Natural killer cell treated with Interleukin-12 subunit alpha and Interleukin-12 subunit beta and Interleukin-15 and Interleukin-18, amount 100 ng/mL, for 72 hours (primary cell): ENCODE results near the gene DOCK11. TPM values are rescaled to one million over a fixed set of nuclear protein-coding genes. Genes with fewer than 3 reads are reported as not detected.

ENCODE experiments used
- ATAC-seq, 2 donors: fragments of 150-1000 bp; cut with Tn5 transposase in 1 of 2; sonication (Bioruptor Pico), chemical (Tn5 transposase) in 1 of 2; 2 replicates each; pipeline ENCODE4 v1.10.0; 2021
- DNase-seq: peaks from one replicate; pipeline ENCODE4 v3.0.0; 2022; ENCODE audit warnings: low spot score
- H3K27ac Mint-ChIP-seq, 2 donors: 1 replicate in 1 of 2; 2 replicates in 1 of 2; pipeline ENCODE4 v1.8.0; 2022; ENCODE audit warnings: mixed read lengths in 2 of 2, mild to moderate bottlenecking in 1 of 2, moderate library complexity in 1 of 2
- H3K27me3 Mint-ChIP-seq, 2 donors: 1 replicate in 1 of 2; 2 replicates in 1 of 2; pipeline ENCODE4 v1.8.0; 2022; ENCODE audit warnings: mixed read lengths in 2 of 2
- H3K36me3 Mint-ChIP-seq: one replicate; pipeline ENCODE4 v1.8.0; 2022; ENCODE audit warnings: mixed read lengths
- H3K4me1 Mint-ChIP-seq, 2 donors: 1 replicate in 1 of 2; 2 replicates in 1 of 2; pipeline ENCODE4 v1.8.0; 2022; ENCODE audit warnings: low read depth in 2 of 2, mixed read lengths in 2 of 2, mild to moderate bottlenecking in 1 of 2
- H3K4me3 Mint-ChIP-seq: one replicate; pipeline ENCODE4 v1.8.0; 2022; ENCODE audit warnings: mixed read lengths
- H3K9me3 Mint-ChIP-seq: 2 replicates; pipeline ENCODE4 v1.8.0; 2022; ENCODE audit warnings: mixed read lengths
- total RNA-seq, 2 donors: library from RNA; stranded (reverse); gene quantifications; one replicate each; pipeline ENCODE4 v1.2.3, GENCODE V29; 2022

The DOCK11 gene
- total RNA-seq, 2 donors from 2014 or later: 32.0 to 44.5 TPM

DNA sequence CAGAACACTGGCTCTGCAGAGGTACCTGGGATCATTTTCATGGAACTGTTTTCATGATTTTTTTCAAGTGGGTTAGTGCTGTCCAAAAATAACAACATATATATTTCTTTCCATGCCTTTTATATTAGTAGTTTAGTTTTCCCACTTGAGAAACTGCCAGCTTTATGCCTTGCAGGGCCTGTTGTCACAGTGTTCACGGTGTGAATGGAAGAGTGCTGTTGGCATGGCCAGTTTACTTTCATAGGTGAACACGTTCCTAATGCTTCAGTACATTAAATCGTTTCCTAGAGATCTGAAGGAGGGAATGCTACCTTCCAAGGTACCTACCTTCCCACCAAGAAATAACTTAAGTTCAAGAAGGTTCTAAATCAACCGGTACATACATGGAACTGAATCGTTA, 12.6 kb downstream of the DOCK11 start:
- no peak for DNase-seq
- Mint-ChIP-seq H3K27ac (peak overlapping the region in 1 of 2 donors; percentile 73), H3K27me3 (no peaks in the 10 kb centered on the region), H3K4me1 (peaks cover 38 to 45% of the 10 kb centered on the region in 2 donors), H3K4me3 (no peak overlapping the region), H3K36me3 (peaks cover 3% of the 10 kb centered on the region), H3K9me3 (peaks cover 3% of the 10 kb centered on the region)
- ATAC-seq: no peak

DNA sequence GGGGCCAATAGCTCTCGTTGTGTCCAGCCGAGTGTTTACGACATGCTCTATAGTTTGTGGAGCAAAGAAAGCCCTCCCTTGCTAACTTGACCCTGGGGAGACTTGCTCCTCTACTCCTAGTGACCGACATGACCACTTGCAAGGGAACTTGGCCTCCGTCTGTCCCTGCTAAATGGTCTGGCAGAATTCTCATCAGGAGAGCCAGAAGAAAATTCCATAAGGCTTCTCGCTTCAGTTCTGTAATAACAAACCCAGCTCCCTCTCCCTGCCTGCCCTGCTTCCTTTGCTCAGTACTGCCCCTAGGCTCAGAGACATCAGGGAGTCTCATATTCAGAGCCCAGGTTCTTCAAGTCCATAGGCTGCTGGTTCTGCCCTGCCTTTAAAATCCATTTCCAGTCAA, 13.0 kb downstream of the DOCK11 start:
- H3K9me3 Mint-ChIP-seq: no peaks in the 10 kb centered on the region
- DNase-seq (no peak), ATAC-seq (peak in 1 of 2 donors; percentile 17)
- H3K4me1 Mint-ChIP-seq: peaks cover 37 to 45% of the 10 kb centered on the region in 2 donors
- no peak overlapping the region for H3K4me3 Mint-ChIP-seq
- H3K36me3 Mint-ChIP-seq: peaks cover 5% of the 10 kb centered on the region
- H3K27me3 Mint-ChIP-seq: no peaks in the 10 kb centered on the region
- H3K27ac Mint-ChIP-seq: peak overlapping the region in 1 of 2 donors; percentile 73

DNA sequence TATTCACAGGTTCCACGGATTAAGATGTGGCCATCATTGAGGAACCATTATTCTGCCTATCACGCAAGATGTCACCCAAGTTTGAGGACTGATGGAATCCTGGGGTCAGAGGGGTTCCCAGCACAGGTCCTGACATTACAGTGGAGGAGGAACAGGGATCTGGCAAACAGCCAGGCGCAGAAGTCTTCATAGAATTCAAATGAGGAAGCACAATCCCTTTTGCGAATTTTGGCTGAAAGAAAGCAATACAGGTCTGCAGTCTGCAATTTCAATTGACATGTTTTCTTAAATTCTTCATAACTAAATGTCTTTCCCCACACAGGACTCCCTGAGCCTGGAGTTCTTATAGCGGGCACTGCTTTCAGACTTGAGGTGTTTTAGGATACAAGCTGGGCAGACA, 14.5 kb downstream of the DOCK11 start:
- Mint-ChIP-seq H3K27ac (peak overlapping the region in 1 of 2 donors; percentile 26), H3K4me1 (peaks cover 36 to 42% of the 10 kb centered on the region in 2 donors), H3K27me3 (no peaks in the 10 kb centered on the region), H3K4me3 (no peak overlapping the region), H3K36me3 (peaks cover 5% of the 10 kb centered on the region), H3K9me3 (no peaks in the 10 kb centered on the region)
- DNase-seq (no peak), ATAC-seq (no peak)

DNA sequence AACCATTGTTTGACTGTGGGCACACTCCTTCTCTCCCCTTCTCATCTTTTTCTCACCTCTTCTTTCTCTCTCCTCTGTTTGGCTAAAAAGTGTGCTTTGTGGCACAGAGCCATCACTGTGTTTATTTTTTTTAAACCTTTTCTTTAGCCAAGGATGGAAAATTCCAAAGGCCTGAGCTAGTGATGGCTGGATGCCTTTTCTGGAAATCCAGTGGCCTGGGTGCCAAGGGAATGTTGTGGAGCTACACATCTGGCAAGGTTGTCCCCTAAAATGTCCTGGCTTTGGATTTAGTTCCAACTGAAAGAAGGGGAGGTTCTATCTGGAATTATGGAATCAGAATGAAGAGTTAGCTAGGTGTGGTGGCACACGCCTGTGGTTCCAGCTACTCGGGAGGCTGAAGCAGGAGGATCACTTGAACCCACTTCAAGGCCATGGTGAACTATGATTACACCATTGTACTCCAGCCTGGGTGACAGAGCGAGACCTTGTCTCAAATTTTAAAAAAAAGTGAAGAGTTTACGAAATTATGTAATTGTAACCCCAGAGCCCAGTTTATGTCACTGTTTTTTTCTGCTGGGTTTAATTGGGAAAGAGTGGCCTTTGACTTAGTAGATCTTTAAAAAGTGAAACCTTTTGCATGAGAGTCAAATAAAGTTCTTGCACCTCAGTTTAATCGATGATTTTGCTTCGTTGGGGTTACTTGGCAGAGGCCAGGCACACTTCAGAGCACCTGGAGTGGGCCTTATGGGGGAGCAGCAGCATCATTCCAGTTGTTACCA, 17.7 kb downstream of the DOCK11 start:
- no peaks in the 10 kb centered on the region for H3K27me3 Mint-ChIP-seq
- peak overlapping the region; percentile 47 for H3K4me3 Mint-ChIP-seq
- H3K36me3 Mint-ChIP-seq: peaks cover 5% of the 10 kb centered on the region
- DNase-seq (no peak), ATAC-seq (no peak)
- H3K9me3 Mint-ChIP-seq: no peaks in the 10 kb centered on the region
- H3K4me1 Mint-ChIP-seq: peaks cover 25 to 37% of the 10 kb centered on the region in 2 donors
- peak overlapping the region; percentile 71 to 79 for H3K27ac Mint-ChIP-seq

DNA sequence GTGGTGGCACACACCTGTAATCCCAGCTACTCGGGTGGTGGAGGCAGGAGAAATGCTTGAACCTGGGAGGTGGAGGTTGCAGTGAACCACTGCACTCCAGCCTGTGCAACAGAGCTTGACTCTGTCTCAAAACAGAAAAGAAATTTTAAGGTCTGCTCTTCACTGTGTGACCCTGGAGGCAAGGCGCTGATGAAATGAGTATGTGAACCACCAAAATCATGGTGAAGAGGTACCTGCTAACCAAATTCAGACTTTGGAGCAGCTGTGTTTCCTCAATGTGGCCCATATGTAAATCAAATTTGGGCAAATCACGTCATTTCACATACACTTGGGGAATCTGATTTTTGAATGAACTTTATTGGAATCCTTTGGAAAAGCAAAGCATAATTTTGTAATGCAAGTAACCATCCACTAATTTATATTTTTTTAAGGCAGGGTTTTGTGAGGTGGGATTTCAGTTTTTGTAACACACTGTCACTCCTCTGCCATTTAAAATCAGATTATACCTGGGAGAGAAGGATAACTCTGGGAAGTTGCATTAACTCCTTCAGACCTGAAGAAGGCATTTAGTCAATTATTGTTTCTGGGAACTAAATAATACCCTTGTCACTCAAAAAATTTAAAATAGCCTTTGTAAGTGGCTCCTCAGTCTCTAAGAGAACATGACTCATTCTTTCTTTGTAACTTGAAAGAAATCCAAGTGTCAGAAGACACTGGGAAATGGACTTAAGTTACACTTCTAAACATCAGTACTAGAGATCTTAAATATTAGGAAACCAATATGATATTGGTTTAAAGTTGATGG, 24.0 kb downstream of the DOCK11 start:
- no peak overlapping the region for H3K4me3 Mint-ChIP-seq
- ATAC-seq: no peak
- no peak for DNase-seq
- no peaks in the 10 kb centered on the region for H3K9me3 Mint-ChIP-seq
- peaks cover 30 to 37% of the 10 kb centered on the region in 2 donors for H3K4me1 Mint-ChIP-seq
- peaks cover 0 to 2% of the 10 kb centered on the region in 2 donors for H3K27me3 Mint-ChIP-seq
- no peaks in the 10 kb centered on the region for H3K36me3 Mint-ChIP-seq
- peak overlapping the region in 1 of 2 donors; percentile 30 for H3K27ac Mint-ChIP-seq

DNA sequence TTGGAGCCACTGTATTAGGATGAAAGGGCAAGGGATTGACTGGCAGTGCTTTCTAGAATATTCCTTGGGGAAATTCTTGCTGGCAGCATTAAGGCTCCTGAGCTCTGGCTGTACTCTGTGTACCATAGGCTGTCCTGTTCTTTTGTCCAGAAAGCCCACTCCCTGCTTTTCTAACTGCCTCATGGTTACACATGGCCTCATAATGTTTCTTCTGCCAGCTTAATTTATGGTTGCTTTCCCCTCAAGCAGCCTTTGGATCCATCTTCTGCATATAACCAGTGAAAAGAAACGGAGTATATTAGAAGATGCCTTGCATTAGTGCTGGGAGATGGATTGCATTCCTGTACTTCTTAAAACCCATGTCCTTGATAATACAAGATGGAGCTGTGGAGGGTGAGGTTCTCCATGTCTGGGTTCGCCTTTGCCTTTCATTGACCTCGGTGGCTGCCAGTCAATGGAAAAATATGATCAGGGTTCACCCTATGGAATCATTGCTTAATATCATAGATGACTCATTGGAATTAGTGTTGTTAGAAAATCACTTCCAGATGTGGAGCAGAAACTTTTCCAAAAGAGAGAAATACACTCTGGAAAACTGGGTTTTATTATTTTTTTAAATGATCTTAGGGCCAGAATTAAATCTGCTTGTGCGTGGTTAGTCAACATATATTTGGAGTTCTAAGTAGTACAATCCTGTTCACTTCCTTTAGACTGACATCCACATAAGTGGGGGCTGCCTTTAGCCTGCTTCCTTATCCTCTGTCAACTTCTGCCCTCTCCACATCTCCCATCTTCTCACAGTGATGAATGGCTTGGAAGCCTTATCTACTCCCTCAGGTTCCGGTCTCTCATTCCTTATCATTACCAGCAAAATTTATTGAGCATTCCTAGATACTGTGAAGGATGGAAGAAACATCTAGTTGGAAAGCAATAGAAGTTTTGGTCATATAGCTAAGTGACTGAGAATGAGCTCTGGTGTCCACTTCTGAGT, 24.9 kb downstream of the DOCK11 start:
- no peak for ATAC-seq
- peak overlapping the region; percentile 30 to 69 for H3K27ac Mint-ChIP-seq
- peaks cover 0 to 2% of the 10 kb centered on the region in 2 donors for H3K27me3 Mint-ChIP-seq
- no peaks in the 10 kb centered on the region for H3K9me3 Mint-ChIP-seq
- H3K4me1 Mint-ChIP-seq: peaks cover 36% of the 10 kb centered on the region in 2 donors
- peak overlapping the region; percentile 10 for H3K4me3 Mint-ChIP-seq
- DNase-seq: no peak
- no peaks in the 10 kb centered on the region for H3K36me3 Mint-ChIP-seq

DNA sequence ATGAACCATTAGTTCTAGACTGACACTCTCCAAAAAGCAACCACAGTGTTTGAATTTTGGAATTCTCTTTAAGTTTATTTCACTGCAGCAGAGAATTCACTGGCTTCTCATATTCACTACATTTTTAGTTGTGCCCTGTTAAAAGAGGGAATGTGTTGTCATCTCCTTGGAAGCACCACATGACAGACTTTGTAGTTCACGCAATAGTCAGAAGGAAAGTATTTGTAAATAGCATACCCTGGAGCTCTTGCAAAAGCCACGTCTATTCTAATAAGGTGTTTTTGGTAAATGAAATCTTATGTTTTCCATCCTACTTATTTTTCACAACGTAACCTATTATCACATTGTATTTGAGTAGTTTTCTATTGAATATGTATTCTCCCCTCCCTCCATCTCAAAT, 25.8 kb downstream of the DOCK11 start:
- no peak for ATAC-seq

DNA sequence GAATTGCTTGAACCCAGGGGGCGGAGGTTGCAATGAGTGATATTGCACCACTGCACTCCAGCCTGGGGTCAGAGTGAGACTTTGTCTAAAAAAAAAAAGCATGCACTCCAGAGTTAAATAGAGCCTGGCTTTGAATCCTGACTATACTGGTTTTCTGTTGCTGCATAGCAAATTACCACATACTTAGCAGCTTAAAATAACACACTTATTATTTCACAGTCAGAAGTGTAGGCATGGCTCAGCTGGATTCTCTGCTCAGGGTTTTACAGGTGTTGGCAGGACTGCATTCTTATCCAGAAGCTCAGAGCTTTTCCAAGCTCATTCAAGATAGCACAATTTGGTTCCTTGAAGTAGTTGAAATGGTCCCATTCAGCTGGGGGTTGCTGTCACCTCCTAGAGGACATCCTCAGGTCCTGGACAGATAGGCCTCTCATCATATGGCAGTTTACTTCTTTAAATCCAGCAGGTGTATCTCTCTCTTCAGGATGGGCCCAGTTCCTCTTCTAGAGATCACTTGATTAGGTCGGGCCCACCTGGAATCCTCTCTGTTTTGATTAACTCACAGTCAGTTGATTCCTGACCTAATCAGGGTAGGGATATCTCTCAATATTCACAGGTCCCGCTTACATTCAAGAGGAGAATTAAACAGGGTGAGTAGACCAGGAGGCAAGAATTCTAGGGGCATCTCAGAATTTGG, 26.8 kb downstream of the DOCK11 start:
- no peak for DNase-seq
- H3K36me3 Mint-ChIP-seq: no peaks in the 10 kb centered on the region
- H3K9me3 Mint-ChIP-seq: no peaks in the 10 kb centered on the region
- H3K27me3 Mint-ChIP-seq: peaks cover 0 to 2% of the 10 kb centered on the region in 2 donors
- peak overlapping the region; percentile 76 to 85 for H3K27ac Mint-ChIP-seq
- peak in 1 of 2 donors; percentile 29 for ATAC-seq
- peaks cover 41 to 47% of the 10 kb centered on the region in 2 donors for H3K4me1 Mint-ChIP-seq
- no peak overlapping the region for H3K4me3 Mint-ChIP-seq

More for the DNA sequence above, 25.8 kb downstream of the DOCK11 start:
- DNase-seq: no peak
- Mint-ChIP-seq H3K9me3 (no peaks in the 10 kb centered on the region), H3K27ac (peak overlapping the region; percentile 7 to 69), H3K4me1 (peaks cover 42 to 45% of the 10 kb centered on the region in 2 donors), H3K4me3 (no peak overlapping the region), H3K36me3 (no peaks in the 10 kb centered on the region), H3K27me3 (peaks cover 0 to 2% of the 10 kb centered on the region in 2 donors)

DNA sequence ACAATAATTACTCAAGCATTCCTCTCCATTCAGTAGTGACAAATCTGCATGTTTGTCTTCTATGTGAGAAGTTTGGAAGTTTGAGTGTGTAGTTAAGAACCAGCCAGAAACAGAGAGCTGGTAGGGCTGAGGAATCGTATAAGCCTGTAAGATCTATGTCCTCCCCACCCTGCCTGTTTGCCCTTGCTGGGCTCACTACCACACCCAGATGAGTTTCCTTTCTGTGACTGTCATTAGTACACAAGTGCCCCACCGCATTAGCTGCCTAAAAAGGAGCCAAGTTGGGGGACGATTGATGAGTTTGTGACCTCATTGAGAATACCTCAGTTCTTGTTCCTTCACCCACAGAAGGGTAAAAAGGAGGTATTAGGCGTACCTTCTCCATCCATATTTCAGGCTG, 28.3 kb downstream of the DOCK11 start:
- DNase-seq: no peak
- Mint-ChIP-seq H3K4me1 (peaks cover 44 to 59% of the 10 kb centered on the region in 2 donors), H3K36me3 (no peaks in the 10 kb centered on the region), H3K4me3 (peak overlapping the region; percentile 72), H3K27me3 (peaks cover 0 to 5% of the 10 kb centered on the region in 2 donors), H3K27ac (peak overlapping the region; percentile 76 to 85), H3K9me3 (no peaks in the 10 kb centered on the region)
- peak in 1 of 2 donors; percentile 47 for ATAC-seq

DNA sequence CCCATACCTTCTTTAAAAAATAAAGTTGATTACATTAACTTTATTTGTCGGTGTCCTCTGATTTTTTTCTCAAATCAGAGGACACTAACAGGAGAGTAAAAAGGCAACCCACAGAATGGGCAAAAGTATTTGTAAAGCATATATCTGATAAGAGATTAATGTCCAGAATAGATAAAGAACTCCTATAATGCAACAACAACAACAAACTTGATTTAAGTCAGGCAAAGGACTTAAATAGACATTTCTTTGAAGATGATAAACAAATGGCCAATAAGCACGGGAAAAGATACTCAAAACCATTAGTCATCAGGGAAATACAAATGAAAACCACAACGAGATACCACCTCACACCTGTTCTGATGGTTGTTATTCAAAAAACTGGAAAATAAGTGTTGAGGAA, 28.7 kb downstream of the DOCK11 start:
- peaks cover under 1% of the 10 kb centered on the region for H3K9me3 Mint-ChIP-seq
- ATAC-seq (no peak), DNase-seq (no peak)
- peaks cover 47 to 62% of the 10 kb centered on the region in 2 donors for H3K4me1 Mint-ChIP-seq
- peaks cover 2% of the 10 kb centered on the region for H3K36me3 Mint-ChIP-seq
- H3K27me3 Mint-ChIP-seq: peaks cover 0 to 5% of the 10 kb centered on the region in 2 donors
- H3K27ac Mint-ChIP-seq: peak overlapping the region; percentile 76 to 85
- H3K4me3 Mint-ChIP-seq: peak overlapping the region; percentile 72

DNA sequence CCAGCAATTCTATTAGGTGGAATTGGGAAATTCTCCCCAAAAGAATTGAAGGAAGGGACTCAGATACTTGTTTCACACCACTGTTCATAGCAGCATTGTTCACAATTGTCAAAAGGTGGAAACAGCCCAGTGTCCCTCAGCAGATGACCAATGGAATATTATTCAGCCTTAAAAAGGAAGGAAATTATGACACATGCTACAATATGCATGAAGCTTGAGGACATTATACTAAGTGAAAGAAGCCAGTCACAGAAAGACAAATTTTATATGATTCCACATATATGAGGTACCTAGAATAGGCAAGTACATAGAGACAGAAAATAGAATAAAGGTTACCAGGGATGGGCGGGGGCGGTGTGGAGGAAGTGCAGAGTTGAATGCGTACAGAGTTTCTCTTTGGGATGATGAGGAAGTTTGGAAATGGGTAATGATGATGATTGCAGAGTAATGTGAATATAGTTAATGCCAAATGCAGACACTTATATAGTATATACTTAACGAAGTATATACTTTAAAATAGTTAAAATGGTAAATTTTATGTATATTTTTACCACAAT, 29.6 kb downstream of the DOCK11 start:
- Mint-ChIP-seq H3K27me3 (peaks cover 0 to 5% of the 10 kb centered on the region in 2 donors), H3K4me1 (peaks cover 51 to 71% of the 10 kb centered on the region in 2 donors), H3K4me3 (peak overlapping the region; percentile 41), H3K36me3 (peaks cover 4% of the 10 kb centered on the region), H3K9me3 (peaks cover 3% of the 10 kb centered on the region), H3K27ac (peak overlapping the region; percentile 93 to 95)
- no peak for ATAC-seq
- no peak for DNase-seq

DNA sequence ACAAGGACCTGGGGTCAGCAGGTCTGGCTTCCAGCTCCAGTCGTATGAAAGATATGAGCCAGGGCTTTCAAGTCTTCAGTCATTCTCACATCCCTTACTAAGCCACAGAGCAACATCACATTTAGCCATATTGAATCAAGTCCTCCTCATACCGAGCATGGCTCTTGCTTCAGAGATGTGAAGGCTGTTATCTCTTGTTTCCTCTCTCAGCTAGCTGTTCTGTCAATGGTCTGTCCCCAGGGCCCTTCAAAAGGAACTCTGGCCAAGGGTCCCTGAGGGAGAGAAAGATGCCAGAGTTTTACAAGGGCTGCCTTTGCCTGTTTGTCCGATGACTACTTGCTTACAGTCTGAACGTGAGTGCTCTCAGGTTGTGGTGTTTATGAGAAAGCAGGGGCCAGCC, 30.5 kb downstream of the DOCK11 start:
- H3K4me3 Mint-ChIP-seq: peak overlapping the region; percentile 59
- H3K4me1 Mint-ChIP-seq: peaks cover 55 to 71% of the 10 kb centered on the region in 2 donors
- H3K9me3 Mint-ChIP-seq: peaks cover 3% of the 10 kb centered on the region
- peaks cover 0 to 5% of the 10 kb centered on the region in 2 donors for H3K27me3 Mint-ChIP-seq
- ATAC-seq (peak; percentile 16 to 57), DNase-seq (no peak)
- H3K36me3 Mint-ChIP-seq: peaks cover 4% of the 10 kb centered on the region
- peak overlapping the region; percentile 93 to 95 for H3K27ac Mint-ChIP-seq
